ENCODE data around the gene XXYLT1.
"Not testable (repeated sequence)": the region's sequence is repeated elsewhere in the genome, so short reads cannot be mapped to it uniquely, and the experiment has no call there.

Gene XXYLT1

DNA sequence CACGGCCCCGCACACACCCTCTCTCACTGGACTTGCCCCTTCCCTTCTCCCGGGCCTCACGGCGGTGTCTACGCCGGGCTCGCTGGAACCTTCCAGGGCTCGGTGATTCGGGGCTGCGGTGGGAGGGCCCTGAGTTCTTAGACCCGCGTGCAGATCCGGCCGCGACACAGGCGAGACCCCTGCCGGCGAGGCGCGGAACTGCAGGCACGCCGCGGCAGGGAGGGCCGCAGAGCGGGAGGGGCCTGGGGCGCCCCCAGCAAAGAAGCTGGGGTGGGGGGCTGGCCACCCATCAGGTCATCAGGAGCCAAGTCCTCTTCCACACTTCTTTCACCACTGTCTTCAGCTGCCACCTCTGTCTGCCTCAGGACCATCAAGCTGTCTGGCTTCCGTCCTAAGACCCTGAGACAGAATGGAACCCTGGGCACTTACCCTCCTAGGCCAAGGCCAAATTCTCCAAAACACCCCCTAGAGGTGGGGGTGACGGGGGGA lies 164.5 kb downstream of the XXYLT1 start:
- peak; percentile 58 to 61 for DNase-seq

DNA sequence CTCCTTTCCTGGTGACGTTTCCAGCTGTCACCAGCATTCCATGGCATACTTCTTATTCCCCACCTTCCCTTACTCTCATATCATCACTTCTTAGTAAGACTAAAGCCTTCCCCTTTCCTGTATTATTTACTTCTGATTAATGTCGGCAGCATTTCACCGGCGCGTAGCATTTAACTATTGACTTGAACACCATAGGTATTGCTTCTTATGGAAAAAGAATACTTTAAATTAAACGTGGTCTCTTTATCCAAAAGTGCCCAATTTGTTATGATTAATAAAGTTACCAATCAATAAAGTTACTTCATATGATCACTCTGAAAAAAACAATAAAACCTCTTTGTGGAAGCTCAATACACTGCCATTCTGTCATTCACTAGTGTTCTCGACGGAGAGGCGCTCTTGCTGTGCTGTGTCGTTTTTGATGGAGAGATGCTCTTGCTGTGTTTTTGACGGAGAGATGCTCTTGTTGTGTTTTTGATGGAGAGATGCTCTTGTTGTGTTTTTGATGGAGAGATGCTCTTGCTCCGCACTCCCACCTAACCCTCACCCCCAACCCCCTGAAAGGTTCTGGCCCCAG lies 165.0 kb downstream of the XXYLT1 start:
- no peak for DNase-seq

DNA sequence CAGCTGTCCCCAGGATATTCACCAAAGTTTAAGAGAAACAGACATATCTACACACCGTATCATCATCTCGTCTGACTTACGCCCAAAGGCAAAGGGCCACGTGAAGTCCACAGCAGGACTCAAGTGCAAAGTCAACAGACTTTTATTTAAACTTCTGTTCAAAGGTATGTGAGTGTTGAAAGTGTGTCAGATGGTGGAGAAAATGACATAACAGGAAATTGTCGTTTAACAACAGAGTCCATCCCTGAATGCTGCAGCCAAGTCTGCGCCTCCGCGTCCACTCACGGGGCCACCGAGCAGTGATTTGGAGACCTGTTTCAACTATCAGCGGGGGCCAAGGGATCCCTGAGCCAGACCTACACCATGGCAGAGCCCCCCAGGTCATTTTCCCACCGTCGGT lies 165.6 kb downstream of the XXYLT1 start:
- DNase-seq, result no peak

DNA sequence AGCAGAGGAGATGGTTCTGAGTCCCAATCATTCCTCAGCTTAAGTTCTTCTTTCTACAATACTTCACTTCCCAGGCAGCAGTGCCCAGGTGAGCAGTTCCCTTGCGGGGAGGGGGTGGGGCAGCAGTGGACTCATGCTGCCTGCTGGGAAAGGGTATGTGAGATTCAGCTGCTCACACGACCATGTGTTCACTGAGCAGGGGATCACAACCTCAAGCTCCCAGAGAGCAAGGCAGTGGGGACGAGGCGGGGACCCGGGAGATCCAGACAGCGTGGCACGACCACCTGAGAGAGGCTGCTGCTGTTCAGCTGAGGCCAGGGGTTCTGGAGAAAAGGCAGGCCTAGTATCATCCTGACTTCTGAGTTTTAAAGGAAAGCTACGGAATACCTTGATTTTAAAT lies 166.6 kb downstream of the XXYLT1 start:
- DNase-seq, result no peak

DNA sequence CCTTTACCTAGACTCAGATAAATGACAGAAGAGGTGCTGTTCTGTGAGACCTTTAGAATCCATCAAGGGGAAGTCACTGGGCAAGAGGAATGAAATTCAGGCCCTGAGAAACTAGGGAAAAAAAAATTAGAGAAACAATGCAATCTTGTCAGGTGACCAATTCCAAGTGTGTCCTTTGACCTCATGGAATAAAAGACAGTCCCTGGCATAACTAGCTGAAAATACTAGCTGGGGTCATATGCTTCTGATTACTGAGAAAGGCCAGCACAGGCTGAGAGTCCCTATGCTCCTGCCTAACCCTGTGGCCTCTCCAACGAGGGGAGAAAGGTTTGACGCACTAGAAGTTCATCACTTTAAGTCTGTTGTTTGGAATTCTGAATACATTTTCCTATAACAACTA lies 167.3 kb downstream of the XXYLT1 start:
- no peak for DNase-seq

DNA sequence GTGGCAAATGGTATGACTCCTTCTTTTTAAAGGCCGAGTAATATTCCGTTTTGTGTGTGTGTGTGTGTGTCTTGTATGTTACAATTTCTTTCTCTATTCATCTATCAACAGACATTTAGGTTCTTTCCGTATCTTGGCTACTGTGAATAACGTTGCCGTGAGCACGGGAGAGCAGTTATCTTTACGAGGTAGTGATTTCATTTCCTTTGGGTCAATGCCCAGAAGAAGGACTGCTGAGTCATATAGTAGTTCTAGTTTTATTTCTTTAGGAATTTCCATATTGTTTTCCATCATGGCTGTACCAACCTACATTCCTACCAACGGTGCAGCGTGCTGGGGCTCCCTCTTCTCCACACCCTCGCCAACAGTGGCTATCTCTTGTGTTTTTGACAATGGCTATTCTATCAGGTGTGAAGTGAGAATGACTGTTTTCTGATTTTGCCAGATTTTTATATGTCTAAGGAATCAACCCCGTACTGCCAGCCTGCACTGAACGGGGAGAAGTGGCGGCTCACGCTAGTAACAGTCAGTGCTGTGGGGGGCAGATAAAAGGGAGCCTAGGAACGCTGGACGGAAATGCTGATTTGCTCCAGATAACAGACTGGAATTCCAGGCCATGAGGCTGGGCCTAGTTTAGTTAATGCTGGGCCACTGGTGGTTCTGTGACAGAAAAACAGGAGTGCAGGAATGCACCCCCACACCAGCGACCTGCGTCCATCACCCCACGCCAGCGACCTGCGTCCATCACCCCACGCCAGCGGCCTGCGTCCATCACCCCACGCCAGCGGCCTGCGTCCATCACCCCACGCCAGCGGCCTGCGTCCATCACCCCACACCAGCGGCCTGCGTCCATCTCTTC lies 168.1 kb downstream of the XXYLT1 start:
- no peak for DNase-seq

DNA sequence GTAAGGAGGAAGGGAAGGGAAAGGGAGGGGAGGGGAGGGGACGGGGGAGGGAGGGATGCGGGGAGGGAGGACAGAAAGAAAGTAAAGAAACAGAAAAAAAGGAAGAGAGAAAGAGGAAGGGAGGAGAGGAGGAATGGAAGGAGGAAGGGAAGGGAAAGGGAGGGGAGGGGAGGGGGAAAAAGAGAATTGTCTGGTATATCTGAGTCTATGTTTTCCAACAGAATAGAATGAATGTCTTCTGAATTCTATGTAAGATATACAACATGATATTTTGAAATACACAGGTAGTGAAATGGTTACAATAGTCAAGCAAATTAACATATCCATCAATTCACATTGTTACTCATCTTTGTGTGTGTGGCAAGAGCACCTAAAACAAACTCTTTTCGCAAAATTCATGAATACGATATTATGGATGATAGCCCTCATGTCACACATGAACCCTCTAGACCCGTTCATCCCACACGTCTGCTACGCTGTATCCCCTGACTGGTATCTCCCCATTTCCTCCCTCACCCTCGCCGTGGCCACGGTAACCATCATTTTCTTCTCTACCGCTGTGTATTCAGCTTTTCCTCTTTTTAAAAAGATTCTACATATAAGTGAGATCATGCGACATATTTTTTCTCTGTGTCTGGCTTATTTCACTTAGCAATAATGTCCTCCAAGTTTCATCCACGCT lies 168.9 kb downstream of the XXYLT1 start:
- DNase-seq, result no peak

DNA sequence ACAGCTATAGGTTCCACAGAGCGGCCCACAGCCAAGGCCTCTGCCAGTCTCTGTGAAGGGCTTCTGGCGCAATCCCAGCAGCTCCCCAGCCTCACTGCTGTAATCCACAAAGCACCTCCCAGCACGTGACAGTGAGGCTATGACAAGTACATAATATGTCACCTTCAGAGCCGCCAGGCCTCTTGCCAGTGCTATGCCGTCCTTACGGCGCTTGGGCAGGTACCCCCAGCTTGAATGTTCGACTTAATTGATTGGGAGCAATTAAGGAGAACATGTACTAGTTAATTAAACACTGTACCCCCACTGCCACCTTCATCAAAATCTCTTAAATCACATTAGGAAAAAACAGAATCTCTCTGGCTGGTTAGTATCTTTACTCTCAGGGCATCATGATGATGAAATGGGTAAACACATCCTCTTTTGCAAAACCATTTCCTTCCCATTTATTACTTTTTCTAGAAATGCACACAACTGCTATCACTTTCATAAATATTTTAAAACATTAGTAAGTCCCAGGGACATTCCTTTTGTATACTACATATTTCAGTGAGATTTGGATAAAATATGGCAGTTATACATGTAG lies 169.9 kb downstream of the XXYLT1 start:
- no peak for DNase-seq

DNA sequence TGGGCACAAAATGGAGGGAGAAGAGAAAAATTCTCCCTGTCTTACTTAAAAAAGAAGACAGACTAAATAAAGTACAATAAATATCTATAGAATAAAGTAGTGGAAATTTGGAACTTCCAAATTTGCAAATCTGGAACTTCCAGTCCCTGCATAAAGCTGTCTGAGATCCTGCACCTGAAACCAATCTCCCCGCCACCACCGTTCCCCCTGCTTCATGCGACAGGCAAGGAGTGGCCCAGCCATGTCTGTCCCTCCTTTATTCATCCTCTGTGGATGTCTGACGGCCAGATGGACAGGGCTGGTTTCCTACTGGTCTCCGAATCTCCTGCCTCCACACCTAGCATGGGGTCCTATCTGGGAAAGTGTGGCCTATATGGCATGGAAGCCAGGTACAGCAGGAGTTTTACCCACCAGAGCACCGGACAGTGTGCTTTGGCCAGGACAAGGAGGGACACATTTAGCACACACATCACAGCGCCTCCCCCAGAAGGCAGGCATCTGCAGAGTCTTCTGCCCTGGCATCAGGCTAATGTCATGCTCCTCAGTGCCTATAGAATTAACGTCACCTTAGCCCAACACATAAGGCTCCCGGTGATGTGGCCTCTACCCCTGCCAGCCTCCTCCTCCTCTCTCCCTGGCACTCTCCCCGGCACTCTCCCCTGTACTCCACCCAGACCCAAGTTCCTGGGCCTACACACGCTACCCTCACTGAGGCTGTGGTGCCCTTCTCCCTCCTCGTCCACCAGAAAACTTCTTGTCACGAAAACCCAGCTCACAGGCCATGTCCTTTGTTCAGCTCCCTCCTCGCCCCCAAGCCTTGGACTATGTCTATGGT lies 170.8 kb downstream of the XXYLT1 start:
- DNase-seq, result no peak

DNA sequence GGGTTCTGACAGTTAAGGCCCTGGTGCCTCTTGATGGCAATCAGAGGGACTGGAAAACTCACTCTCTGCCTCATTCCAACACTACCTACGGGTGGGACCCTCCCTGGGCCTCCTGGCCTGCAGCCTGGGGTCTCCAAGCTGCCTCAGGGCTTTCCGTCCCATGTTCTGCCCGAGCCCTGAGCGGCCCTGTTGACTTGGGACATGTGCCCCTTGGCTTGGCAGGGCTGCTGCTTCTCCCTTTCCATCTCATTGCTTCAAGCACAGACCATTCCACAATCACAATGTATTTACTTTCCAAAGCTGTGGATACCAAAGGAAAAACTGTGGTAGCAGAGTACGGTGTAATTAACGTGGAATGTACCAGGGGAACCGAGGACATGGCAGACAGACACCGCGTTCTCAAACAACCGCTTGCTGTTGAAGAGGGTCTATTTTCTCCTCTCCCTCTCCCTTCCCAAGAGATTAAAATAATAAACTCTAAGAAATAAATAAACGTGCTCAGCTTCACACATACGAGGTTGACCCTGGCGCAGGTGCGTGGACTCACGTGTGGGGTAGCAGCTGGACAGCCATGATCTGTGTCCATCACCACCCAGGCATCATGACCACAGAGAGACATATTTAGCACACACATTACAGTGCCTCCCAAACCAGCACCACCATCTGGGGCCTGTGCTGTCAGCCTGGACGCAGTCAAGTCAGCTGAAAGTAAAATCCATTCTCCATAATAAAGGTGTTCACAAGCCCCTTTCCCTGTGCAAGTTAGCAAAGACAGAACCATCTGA lies 172.0 kb downstream of the XXYLT1 start:
- no peak for DNase-seq

DNA sequence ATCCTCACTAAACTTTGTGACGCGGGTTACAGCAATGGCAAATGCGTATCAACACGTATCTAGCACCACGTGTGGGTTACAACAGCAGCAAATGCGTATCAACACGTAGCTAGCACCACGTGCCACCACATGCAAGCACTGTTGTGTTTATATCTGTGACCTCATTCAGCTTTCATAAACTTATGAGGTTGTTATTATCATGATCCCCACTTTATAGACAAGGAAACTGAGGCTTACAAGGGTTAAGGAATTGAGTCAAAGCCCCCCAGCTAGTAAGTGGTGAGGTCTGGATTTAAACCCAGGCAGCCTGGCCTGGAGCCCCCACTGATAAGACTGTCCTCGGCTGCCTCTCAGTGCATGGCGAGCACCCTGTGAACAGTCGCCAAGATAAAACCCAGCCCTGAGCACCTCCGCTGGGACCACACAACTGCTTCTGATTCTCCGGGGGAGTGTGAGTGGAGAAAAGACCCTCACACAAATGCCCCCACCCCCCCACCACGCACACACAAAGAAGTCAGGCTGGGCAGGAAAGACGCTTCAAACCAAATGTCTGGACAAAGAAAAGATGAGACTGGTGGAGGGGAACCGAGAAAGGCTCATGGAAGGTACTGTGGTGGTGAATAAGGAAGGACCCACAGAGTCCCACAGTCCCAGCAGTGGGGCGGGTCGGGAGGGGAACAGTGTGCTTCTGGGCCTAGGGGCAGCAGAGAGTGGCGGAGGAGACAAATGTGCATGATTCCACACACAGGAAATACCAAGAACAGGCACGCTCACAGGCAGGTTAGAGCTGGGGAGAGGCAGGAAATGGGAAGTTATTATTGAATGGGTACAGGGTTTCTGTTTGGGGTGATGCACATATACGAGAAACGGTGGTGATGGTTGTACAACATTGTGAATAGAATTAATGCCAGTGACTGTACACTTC lies 173.4 kb downstream of the XXYLT1 start:
- DNase-seq, result no peak

DNA sequence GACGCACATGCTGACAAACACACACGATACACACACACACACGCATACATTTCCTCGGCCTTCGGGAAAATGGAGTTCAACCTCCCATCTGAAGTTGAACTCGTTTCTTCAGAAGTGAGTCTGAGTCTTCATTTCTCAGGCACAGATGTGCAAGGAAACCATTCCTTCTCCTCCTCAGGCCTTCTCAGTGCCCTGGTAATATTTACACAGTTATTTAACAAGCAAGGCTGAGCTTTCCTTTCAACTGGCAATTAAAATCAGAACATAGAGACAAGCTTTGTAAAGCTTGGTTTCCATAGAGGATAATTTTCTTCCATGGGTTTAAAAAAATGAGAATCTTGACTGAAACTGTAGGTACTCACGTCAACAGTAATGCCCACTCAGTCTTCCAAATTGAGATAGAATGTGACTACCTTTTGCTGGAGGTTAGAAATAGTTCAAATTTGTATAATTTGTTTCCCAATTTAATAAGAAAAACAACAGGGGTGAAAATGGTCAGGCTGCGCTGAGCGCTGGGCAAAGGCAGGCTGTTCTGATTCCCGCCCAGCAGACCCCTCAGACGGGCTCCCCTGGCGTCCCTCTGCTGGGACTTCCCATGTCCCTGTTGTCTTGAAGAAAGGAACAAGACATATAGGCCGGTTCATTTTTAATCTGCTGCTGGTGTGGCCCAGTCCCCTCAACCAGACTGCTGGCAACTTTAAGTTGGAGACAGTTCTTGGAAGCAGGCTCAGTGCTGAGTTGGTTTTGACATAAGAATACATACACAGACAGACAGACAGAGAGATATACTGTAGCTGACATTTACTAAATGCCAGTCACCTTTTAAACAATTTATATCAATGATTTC lies 174.3 kb downstream of the XXYLT1 start:
- DNase-seq, result no peak

DNA sequence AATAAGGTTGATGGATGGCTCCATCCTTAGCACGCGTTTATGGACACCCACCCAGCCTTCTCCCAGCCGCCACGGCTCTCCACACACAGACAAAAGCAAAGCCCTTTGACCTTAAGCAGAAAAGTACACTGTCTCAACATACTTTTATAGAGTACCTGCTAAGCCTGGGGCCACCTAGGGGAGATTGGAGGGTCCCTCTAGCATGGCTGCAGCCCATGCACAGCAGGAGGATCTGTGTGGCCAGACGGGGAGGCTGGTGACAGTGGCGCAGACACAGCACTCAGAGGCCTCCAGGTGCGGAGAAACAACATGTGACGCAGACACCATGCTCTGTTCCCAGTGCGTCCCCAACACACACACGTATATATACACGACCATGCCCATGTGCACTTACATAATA lies 174.9 kb downstream of the XXYLT1 start:
- DNase-seq, result no peak

DNA sequence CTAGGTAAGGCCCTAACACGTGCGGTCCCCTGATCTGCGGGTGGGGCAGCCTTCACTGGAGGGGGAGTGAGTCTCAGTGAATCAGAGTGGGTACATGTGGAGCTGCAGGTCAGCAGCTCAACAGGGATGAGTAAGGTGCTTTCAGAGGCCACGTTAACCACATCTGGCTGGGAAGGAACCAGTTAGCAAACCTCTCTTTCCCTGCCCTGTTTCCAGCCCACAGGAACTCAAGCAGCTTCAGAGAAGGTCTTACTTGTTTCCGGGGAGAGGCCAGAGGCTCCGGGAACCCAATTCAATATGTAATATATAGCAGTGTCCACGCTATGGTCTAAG lies 175.3 kb downstream of the XXYLT1 start:
- DNase-seq, result no peak

DNA sequence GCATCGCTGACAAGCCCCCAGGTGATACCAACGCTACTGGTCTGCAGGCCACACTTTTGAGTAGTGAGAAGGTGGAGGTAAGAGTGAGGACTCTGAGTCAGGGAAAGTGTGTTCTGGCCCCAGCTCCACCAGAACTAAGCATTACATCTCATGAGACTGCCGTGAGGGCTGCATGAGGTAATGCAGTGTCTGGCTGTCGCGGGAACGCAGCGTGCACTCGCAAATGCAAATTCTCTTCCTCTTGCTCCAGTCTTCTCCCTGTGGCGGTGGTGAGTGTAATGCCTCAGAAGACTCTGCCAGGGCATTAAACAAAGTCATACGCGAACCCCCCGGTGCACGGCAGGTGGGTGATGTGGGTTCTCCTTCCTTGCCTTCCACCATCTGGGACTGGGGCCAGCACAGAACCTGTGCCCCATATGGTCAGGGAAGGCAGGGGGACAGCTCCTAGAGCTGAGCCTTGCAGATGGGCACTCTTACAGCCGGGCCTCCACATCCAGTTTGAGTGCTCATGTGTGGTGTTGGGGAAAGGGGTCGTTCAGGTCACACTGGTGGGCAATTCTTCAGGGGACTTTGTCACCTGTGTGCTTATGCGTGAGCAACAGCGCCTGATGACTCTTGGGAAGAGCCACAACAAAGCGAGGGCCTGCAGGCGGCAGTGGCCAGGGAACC lies 175.8 kb downstream of the XXYLT1 start:
- DNase-seq, result no peak

DNA sequence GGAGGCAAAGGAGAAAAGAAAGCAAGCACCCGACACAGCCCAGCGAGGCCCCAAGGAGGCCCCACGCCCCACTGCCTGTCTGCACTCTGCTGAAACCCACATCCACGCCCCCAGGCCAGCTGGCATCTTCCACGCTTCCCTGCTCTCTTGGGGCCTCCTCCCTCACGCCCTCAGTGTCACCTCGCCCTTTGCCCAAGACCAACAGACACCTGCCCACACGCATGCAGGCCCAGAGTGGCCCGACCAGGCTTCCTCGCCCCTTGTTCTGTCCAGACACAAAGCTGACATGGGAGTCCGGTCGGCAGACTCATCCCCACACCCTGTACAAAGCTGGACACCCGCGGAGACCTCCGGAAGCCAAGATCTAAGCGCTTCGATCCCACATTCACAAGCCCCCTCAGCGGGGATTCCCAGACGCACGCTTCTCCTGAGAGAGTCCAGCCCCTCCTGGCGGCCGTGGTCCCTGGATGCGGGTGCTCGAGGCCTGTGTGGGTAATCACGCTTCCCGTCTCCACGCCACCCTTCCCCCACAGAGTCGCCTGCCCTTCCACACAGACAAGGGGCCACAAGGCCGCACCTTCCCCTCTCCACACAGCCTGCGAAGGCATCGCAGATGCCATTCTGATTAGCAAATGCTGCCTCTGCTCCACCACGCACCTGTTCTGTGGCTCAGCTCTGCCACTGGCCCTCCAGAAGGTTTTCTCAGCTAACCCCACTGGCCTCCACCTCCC lies 176.6 kb downstream of the XXYLT1 start:
- no peak for DNase-seq

DNA sequence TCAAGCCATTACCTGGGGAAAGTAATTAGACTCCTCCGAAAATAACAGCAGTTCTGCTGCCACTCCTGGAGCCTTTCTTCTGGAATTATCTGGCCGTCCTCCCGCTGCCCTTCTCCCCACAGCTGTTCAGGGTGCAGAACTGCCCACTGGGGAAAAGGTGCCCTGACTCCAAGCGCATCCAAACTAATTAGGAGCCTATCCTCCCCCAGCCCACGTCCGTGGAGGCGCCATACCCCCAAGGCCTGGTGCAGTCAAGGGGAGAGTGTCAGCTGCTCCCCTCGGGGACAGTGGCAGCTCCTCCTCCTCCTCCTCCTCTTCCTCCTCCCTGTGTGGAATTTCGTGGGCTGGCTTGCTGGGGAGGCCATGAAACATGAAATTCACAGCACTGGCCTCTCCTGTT lies 177.2 kb downstream of the XXYLT1 start:
- no peak for DNase-seq

DNA sequence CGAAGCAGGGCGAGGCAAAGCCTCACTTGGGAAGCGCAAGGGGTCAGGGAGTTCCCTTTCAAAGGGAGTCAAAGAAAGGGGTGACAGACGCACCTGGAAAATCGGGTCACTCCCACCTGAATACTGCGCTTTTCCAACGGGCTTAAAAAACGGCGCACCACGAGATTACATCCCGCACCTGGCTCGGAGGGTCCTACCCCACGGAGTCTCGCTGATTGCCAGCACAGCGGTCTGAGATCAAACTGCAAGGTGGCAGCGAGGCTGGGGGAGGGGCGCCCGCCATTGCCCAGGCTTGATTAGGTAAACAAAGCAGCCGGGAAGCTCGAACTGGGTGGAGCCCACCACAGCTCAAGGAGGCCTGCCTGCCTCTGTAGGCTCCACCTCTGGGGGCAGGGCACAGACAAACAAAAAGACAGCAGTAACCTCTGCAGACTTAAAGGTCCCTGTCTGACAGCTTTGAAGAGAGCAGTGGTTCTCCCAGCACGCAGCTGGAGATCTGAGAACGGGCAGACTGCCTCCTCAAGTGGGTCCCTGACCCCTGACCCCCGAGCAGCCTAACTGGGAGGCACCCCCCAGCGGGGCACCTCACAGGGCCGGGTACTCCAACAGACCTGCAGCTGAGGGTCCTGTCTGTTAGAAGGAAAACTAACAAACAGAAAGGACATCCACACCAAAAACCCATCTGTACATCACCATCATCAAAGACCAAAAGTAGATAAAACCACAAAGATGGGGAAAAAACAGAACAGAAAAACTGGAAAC lies 182.9 kb downstream of the XXYLT1 start:
- not testable (repeated sequence) for DNase-seq

All from activated CD4-positive, alpha-beta T cell treated with anti-CD3 and anti-CD28 coated beads for 4 hours (primary cell).